Endothelial cell of umbilical vein (primary cell): Measurements from ENCODE around the gene AGAP3. TPM values are rescaled to one million over a fixed set of nuclear protein-coding genes. Genes with fewer than 3 reads are reported as not detected.

Experiments used
- BruUV-seq: library from RNA; stranded (reverse); fragments of 400-500 nt; replicated peaks from 2 replicates; lab custom pipeline; 2021; lab: Mats Ljungman, UMichigan
- CTCF ChIA-PET: fragments of 300-600, 350-600 bp; sonication (Branson Sonifier 250); formaldehyde crosslinking; loops from one replicate; lab custom pipeline; 2021; ENCODE audit warnings: antibody characterized with exemption, inconsistent platforms; lab: Charles Lee
- POLR2A ChIA-PET: fragments of 300-600, 350-600 bp; sonication (Branson Sonifier 250); formaldehyde crosslinking; loops from one replicate; lab custom pipeline; 2021; ENCODE audit warnings: antibody characterized with exemption, inconsistent platforms; lab: Charles Lee
- DNase-seq: peaks from one replicate; pipeline ENCODE4 v3.0.0-alpha.2; 2011; ENCODE audit warnings: low read depth, low spot score
- FAIRE-seq: peaks from 2 replicates; lab custom pipeline; 2011; peaks lifted over from hg19 to GRCh38; lab: Jason Lieb, UNC
- H2AFZ ChIP-seq: 2 replicates; pipeline ENCODE4 v1.6.0; 2012; ENCODE audit warnings: low read depth, low read length, control low read depth, inconsistent platforms
- H3K27ac ChIP-seq: 2 replicates; pipeline ENCODE4 v1.5.1; 2011; ENCODE audit warnings: low read depth, mild to moderate bottlenecking, control low read depth, low read length, moderate library complexity; ENCODE audit not compliant: insufficient read depth
- H3K27me3 ChIP-seq, 2 experiments: 2 replicates each; pipeline versions ENCODE4 v1.6.0 to v1.6.1; 2011; ENCODE audit warnings: low read length in 2 of 2, mixed read lengths in 1 of 2; ENCODE audit not compliant: control insufficient read depth in 2 of 2, insufficient read depth in 2 of 2
- H3K36me3 ChIP-seq, 2 experiments: 2 replicates in 1 of 2; 3 replicates in 1 of 2; pipeline ENCODE4 v1.5.1; 2011; ENCODE audit warnings: low read length in 2 of 2, mild to moderate bottlenecking in 1 of 2, moderate library complexity in 1 of 2; ENCODE audit not compliant: control insufficient read depth in 2 of 2, insufficient read depth in 2 of 2; ENCODE audit errors: extremely low read depth in 1 of 2
- H3K4me1 ChIP-seq: 3 replicates; pipeline ENCODE4 v1.5.1; 2011; ENCODE audit warnings: mild to moderate bottlenecking, low read length; ENCODE audit not compliant: control insufficient read depth, insufficient read depth; ENCODE audit errors: extremely low read depth
- H3K4me2 ChIP-seq: 2 replicates; pipeline ENCODE4 v1.6.1; 2011; ENCODE audit warnings: low read length, control low read depth, mixed read lengths; ENCODE audit not compliant: insufficient read depth
- H3K4me3 ChIP-seq, 3 experiments: fragments of 200-600 bp in 1 of 3; sonication (generic), shearing (Covaris generic) in 1 of 3; replicated peaks in 1 of 3; 2 replicates each; pipeline ENCODE4 v1.5.1; 2011 to 2016; ENCODE audit warnings: control low read depth in 3 of 3, low read length in 3 of 3, mild to moderate bottlenecking in 2 of 3, inconsistent platforms in 1 of 3, low read depth in 1 of 3, moderate library complexity in 1 of 3; ENCODE audit not compliant: insufficient read depth in 1 of 3
- H3K79me2 ChIP-seq: 2 replicates; pipeline ENCODE4 v1.6.0; 2012; ENCODE audit warnings: low read length, inconsistent platforms; ENCODE audit not compliant: control insufficient read depth, insufficient read depth
- H3K9ac ChIP-seq: replicated peaks from 2 replicates; pipeline ENCODE3; 2011; ENCODE audit warnings: low read length, control low read depth; ENCODE audit not compliant: insufficient read depth; ENCODE audit errors: extremely low read depth
- H3K9me1 ChIP-seq: replicated peaks from 3 replicates; pipeline ENCODE4 v1.6.0; 2011; ENCODE audit warnings: mild to moderate bottlenecking, low read length; ENCODE audit not compliant: control insufficient read depth, insufficient read depth; ENCODE audit errors: extremely low read depth
- H3K9me3 ChIP-seq: replicated peaks from 2 replicates; pipeline ENCODE4 v1.5.1; 2012; ENCODE audit warnings: low read length, inconsistent platforms; ENCODE audit not compliant: control insufficient read depth, insufficient read depth
- H4K20me1 ChIP-seq: replicated peaks from 2 replicates; pipeline ENCODE3; 2011; ENCODE audit warnings: mild to moderate bottlenecking, low read length; ENCODE audit not compliant: control insufficient read depth, insufficient read depth; ENCODE audit errors: extremely low read depth
- CTCF ChIP-seq, 2 donors: IDR thresholded peaks; 1 replicate in 1 of 2; 2 replicates in 1 of 2; pipeline ENCODE4 v1.5.1; 2011; ENCODE audit warnings: low read length in 2 of 2, mild to moderate bottlenecking in 2 of 2, moderate library complexity in 2 of 2, control low read depth in 1 of 2, inconsistent platforms in 1 of 2, low read depth in 1 of 2; ENCODE audit not compliant: insufficient read depth in 1 of 2; ENCODE audit errors: extremely low read depth in 1 of 2
- EZH2 ChIP-seq: IDR thresholded peaks from 2 replicates; pipeline ENCODE4 v1.6.1; 2012; ENCODE audit warnings: borderline replicate concordance, low read depth, mild to moderate bottlenecking, moderate library complexity, low read length, inconsistent platforms; ENCODE audit not compliant: severe bottlenecking
- FOS ChIP-seq: IDR thresholded peaks from 2 replicates; pipeline ENCODE4 v1.6.1; 2011; ENCODE audit warnings: mild to moderate bottlenecking, low read length, moderate library complexity, borderline replicate concordance; ENCODE audit not compliant: insufficient read depth
- JUN ChIP-seq: IDR thresholded peaks from 2 replicates; pipeline ENCODE4 v1.6.1; 2011; ENCODE audit warnings: borderline replicate concordance, low read depth; ENCODE audit not compliant: insufficient read length, insufficient read depth
- MAX ChIP-seq: IDR thresholded peaks from 2 replicates; pipeline ENCODE4 v1.6.1; 2011; ENCODE audit not compliant: insufficient read depth, insufficient read length
- MYC ChIP-seq: IDR thresholded peaks from one replicate; pipeline ENCODE4 v1.6.1; 2011; ENCODE audit warnings: mild to moderate bottlenecking, low read depth, low read length
- POLR2AphosphoS5 ChIP-seq: IDR thresholded peaks from 2 replicates; pipeline ENCODE4 v1.6.1; 2012; ENCODE audit warnings: low read depth, mild to moderate bottlenecking, control low read depth, low read length, moderate library complexity; ENCODE audit not compliant: insufficient read depth
- dilution Hi-C: fragments of 300-500 bp; cut with MboI; formaldehyde crosslinking; loops from one replicate; pipeline ENCODE4 v1.15.0; 2019; ENCODE audit warnings: low sequenced_read_pairs; ENCODE audit not compliant: extremely low pct_ligation_motif_present
- intact Hi-C: fragments of 100-400 bp; cut with micrococcal nuclease; formaldehyde crosslinking; loops from one replicate; pipeline ENCODE4 v1.10.0; 2022
- polyA plus RNA-seq, 4 experiments: library from polyadenylated mRNA; depleted of rRNA in 3 of 4; stranded (reverse) in 3 of 4; unstranded in 1 of 4; fragments of >200 nt; gene quantifications; 2 replicates each; pipeline versions ENCODE4 v1.2.1 to v1.2.3, GENCODE V29; 2011 to 2012; ENCODE audit warnings: missing spikeins in 1 of 4
- total RNA-seq: library from RNA; stranded (reverse); gene quantifications from 2 replicates; pipeline ENCODE4 v1.2.3, GENCODE V29; 2021

The AGAP3 gene
- total and polyA plus RNA-seq, 2 donors (not counting 3 experiments of a cell fraction or from before 2014, with no cell fraction given), result 171 to 174 TPM

GRCh38 chr7:151140826-151141225 lies 54.6 kb downstream of the AGAP3 start:
- H3K9ac ChIP-seq, result no peak overlapping the region
- peaks cover 5 to 63% of the 10 kb centered on the region in 2 experiments for H3K36me3 ChIP-seq
- TF ChIP-seq MYC (no peak), CTCF (IDR thresholded peaks at IDR 0.05; ENCODE audit: extremely low read depth in 1 of 2, insufficient read depth in 1 of 2, low read depth in 1 of 2, low read length in 2 of 2) (no peak), JUN (no peak)
- H3K27me3 ChIP-seq, result no peaks in the 10 kb centered on the region
- H4K20me1 ChIP-seq, result no peaks in the 10 kb centered on the region
- no peak overlapping the region for H3K4me3 ChIP-seq
- no peaks in the 10 kb centered on the region for H3K79me2 ChIP-seq
- no peaks in the 10 kb centered on the region for H3K9me1 ChIP-seq
- H3K27ac ChIP-seq, result no peak overlapping the region
- BruUV-seq, result no TSS peak
- CTCF ChIA-PET, result interaction anchor here (0.9 to 3.0 kb wide), 2 partner anchors 17 to 38 kb away, joined by 3 to 14 read pairs; no protein-coding TSS in a partner anchor
- POLR2A ChIA-PET, result no interaction called here
- FAIRE-seq (no peak), DNase-seq (no peak)
- dilution Hi-C loops, result no loop called here
- no peak overlapping the region for H3K4me2 ChIP-seq
- H3K9me3 ChIP-seq, result no peaks in the 10 kb centered on the region
- no peak overlapping the region for H2AFZ ChIP-seq
- intact Hi-C loops, result no loop called here
- no peaks in the 10 kb centered on the region for H3K4me1 ChIP-seq

GRCh38 chr7:151141311-151141854 lies 55.1 kb downstream of the AGAP3 start:
- H3K9me3 ChIP-seq, result no peaks in the 10 kb centered on the region
- H3K4me1 ChIP-seq, result no peaks in the 10 kb centered on the region
- ChIA-PET CTCF (interaction anchor here (0.9 to 3.0 kb wide), 2 partner anchors 18 to 38 kb away, joined by 3 to 14 read pairs; no protein-coding TSS in a partner anchor), POLR2A (no interaction called here)
- H3K9me1 ChIP-seq, result no peaks in the 10 kb centered on the region
- no peak overlapping the region for H3K4me3 ChIP-seq
- H3K36me3 ChIP-seq, result peaks cover 5 to 58% of the 10 kb centered on the region in 2 experiments
- FAIRE-seq (no peak), DNase-seq (no peak)
- no peak for TF ChIP-seq MAX
- no peak for TF ChIP-seq EZH2
- TF ChIP-seq JUN, result no peak
- TF ChIP-seq FOS, result no peak
- no peak for TF ChIP-seq POLR2AphosphoS5
- H2AFZ ChIP-seq, result no peak overlapping the region
- no peak overlapping the region for H3K4me2 ChIP-seq
- H4K20me1 ChIP-seq, result no peaks in the 10 kb centered on the region
- no peak overlapping the region for H3K27ac ChIP-seq
- H3K27me3 ChIP-seq, result no peaks in the 10 kb centered on the region
- intact Hi-C loops, result no loop called here
- no peak overlapping the region for H3K9ac ChIP-seq
- dilution Hi-C loops, result no loop called here
- no TSS peak for BruUV-seq
- no peaks in the 10 kb centered on the region for H3K79me2 ChIP-seq
